ENCODE results near the gene EHMT1. TPM values are rescaled to one million over a fixed set of nuclear protein-coding genes. Genes with fewer than 3 reads are reported as not detected.

EHMT1 gene
- polyA plus RNA-seq, 1 experiment, result 23.3 TPM

DNA sequence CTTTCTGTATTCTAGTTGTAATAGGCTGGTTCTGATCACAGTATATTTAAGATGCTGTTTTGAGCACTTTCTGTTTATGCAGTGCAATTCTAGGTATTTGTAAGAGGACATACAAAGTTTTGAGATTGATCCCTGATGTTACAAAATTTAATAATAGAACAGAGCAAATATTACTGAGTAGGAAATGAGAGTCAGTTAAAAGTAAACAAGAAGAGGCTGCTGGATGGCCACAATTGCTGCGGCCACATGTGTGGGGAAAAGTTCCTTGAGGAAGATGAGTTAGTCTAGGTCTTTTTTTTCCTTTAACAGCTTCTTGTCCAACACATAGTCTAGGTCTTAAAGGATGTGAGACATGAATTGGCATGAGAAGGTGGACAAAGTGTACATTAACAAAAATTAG, 11.3 kb downstream of the EHMT1 start:
- TF ChIP-seq, protein P1, sequence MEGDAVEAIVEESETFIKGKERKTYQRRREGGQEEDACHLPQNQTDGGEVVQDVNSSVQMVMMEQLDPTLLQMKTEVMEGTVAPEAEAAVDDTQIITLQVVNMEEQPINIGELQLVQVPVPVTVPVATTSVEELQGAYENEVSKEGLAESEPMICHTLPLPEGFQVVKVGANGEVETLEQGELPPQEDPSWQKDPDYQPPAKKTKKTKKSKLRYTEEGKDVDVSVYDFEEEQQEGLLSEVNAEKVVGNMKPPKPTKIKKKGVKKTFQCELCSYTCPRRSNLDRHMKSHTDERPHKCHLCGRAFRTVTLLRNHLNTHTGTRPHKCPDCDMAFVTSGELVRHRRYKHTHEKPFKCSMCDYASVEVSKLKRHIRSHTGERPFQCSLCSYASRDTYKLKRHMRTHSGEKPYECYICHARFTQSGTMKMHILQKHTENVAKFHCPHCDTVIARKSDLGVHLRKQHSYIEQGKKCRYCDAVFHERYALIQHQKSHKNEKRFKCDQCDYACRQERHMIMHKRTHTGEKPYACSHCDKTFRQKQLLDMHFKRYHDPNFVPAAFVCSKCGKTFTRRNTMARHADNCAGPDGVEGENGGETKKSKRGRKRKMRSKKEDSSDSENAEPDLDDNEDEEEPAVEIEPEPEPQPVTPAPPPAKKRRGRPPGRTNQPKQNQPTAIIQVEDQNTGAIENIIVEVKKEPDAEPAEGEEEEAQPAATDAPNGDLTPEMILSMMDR (IDR thresholded peaks at IDR 0.05; ENCODE audit: insufficient read depth, low read depth, low read length), result no peak
- peaks cover 2% of the 10 kb centered on the region; the same call in 1 of the 2 replicates for H3K36me3 ChIP-seq (ENCODE audit: control insufficient read depth, insufficient read depth, low read length)
- H3K4me3 ChIP-seq (ENCODE audit: low read depth, low read length), result no peak overlapping the region
- no peaks in the 10 kb centered on the region for H3K27me3 ChIP-seq (ENCODE audit: control insufficient read depth, insufficient read depth, low read length)
- CTCF ChIA-PET, result interaction anchor here (0.9 to 1.6 kb wide), 2 partner anchors 9 to 36 kb away, joined by 3 to 8 read pairs; no protein-coding TSS in a partner anchor
- POLR2A ChIA-PET, result no interaction called here
- no peak for DNase-seq (ENCODE audit: low read depth)

DNA sequence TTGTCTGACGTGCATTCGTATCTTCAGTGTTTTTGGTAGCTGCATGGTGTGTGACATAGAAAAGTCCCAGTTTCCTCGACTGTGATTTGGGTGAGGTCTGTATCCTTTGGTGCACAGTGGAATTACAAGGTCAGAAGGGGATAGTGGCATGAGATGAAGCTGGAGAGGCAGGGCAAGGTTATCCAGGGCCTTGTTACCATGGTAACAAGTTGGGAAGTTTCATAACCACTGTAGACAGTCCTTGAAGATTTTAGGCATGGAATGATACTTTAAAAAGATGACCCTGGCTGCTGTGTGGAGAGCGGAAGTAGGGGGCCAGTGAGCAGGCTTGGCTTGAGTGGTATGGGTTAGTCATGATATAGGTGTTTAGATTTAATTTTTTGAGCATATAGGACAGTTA, 11.9 kb downstream of the EHMT1 start:
- Histone ChIP-seq H3K36me3 (ENCODE audit: control insufficient read depth, insufficient read depth, low read length) (peaks cover 2% of the 10 kb centered on the region; the same call in 1 of the 2 replicates), H3K27me3 (ENCODE audit: control insufficient read depth, insufficient read depth, low read length) (no peaks in the 10 kb centered on the region), H3K4me3 (ENCODE audit: low read depth, low read length) (no peak overlapping the region)
- CTCF ChIA-PET, result interaction anchor here (1.6 kb wide), 1 partner anchor 35 kb away, joined by 8 read pairs; no protein-coding TSS in a partner anchor
- no peak for DNase-seq (ENCODE audit: low read depth)
- TF ChIP-seq, protein P1 (IDR thresholded peaks at IDR 0.05; ENCODE audit: insufficient read depth, low read depth, low read length), result no peak
- POLR2A ChIA-PET, result no interaction called here

DNA sequence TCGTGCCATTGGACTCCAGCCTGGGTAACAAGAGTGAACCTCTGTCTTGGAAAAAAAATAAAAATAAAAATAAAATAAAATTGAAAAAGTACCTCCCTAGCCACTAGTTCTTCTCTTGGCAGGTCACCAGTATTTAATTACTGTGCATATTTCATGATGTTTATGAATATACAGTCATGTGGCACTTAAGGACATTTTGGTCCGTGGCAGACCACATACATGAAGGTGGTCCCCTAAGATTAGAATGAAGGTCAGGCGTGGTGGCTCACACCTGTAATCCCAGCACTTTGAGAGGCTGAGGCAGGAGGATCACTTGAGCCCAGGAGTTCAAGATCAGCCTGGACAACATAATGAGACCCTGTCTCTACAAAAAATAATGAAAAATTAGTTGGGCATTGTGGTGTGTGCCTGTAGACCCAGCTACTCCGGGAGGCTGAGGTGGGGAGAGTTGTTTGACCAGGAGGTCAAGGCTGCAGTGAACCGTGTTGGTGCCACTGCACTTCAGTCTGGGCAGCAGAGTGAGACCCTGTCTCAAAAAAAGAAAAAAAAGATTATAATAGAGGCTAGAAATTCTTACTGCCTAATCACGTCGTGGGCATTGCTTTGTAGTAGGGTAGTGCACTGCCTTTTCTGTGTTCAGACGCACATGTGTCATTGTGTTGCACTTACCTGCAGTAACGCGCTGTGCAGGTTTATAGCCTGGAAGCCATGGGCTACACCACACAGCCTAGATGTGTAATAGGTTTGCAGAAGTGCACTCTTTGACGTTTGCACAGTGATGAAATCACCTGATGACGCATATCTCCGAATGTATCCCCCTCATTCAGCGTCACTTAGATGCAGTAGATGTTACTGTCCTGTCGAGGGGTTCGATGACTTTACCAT, 12.8 kb downstream of the EHMT1 start:
- ChIA-PET CTCF (interaction anchor here (1.1 to 1.5 kb wide), 2 partner anchors 17 to 18 kb away, joined by 3 to 4 read pairs; no protein-coding TSS in a partner anchor), POLR2A (no interaction called here)
- TF ChIP-seq, protein P1 (IDR thresholded peaks at IDR 0.05; ENCODE audit: insufficient read depth, low read depth, low read length), result no peak
- Histone ChIP-seq H3K4me3 (ENCODE audit: low read depth, low read length) (no peak overlapping the region), H3K36me3 (ENCODE audit: control insufficient read depth, insufficient read depth, low read length) (peaks cover 2% of the 10 kb centered on the region; the same call in 1 of the 2 replicates), H3K27me3 (ENCODE audit: control insufficient read depth, insufficient read depth, low read length) (no peaks in the 10 kb centered on the region)
- DNase-seq (ENCODE audit: low read depth), result no peak

- Histone ChIP-seq H3K4me3 (ENCODE audit: low read depth, low read length) (no peak overlapping the region), H3K36me3 (ENCODE audit: control insufficient read depth, insufficient read depth, low read length) (peaks cover 2% of the 10 kb centered on the region; the same call in 1 of the 2 replicates), H3K27me3 (ENCODE audit: control insufficient read depth, insufficient read depth, low read length) (no peaks in the 10 kb centered on the region)
- TF ChIP-seq, protein P1 (IDR thresholded peaks at IDR 0.05; ENCODE audit: insufficient read depth, low read depth, low read length), result no peak
- no peak for DNase-seq (ENCODE audit: low read depth)
- CTCF ChIA-PET, result interaction anchor here (1.1 to 1.5 kb wide), 2 partner anchors 16 to 17 kb away, joined by 3 to 4 read pairs; no protein-coding TSS in a partner anchor
- POLR2A ChIA-PET, result no interaction called here
Measured at GRCh38 chr9:137632230-137633161, 13.7 kb downstream of the EHMT1 start.
